Measurements from ENCODE around the gene CTSH.
A peak's percentile ranks its signal among the peaks of the same experiment; 100 is the strongest.

Gene CTSH

DNA sequence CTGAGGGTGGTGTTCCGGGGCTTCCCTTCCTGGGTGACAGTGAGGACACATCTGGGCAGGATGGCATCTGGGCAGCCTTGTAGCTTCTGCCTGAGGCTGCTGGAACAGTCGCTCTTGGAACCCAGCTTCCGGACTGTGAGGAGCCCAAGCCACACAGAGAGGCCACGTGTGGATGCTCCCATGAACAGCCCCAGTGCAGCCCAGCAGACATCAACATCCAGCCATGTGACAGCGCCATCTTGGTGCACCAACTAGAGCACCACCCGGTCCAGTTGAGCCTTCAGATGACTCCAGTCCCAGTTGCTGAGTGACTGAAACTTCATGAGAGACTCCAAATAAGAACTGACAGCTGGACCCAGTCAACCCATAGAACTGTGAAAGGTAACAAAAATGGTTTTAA, 15.5 kb upstream of the CTSH start:
- no peaks in the 10 kb centered on the region for H3K36me3 Mint-ChIP-seq (ENCODE audit: low read depth)
- ATAC-seq (no peak), DNase-seq (no peak)
- no peak overlapping the region for H3K27ac Mint-ChIP-seq
- H3K27me3 Mint-ChIP-seq = peaks cover 1% of the 10 kb centered on the region
- H3K4me1 Mint-ChIP-seq = no peaks in the 10 kb centered on the region
- no peak overlapping the region for H3K4me3 Mint-ChIP-seq
- no peaks in the 10 kb centered on the region for H3K9me3 Mint-ChIP-seq

DNA sequence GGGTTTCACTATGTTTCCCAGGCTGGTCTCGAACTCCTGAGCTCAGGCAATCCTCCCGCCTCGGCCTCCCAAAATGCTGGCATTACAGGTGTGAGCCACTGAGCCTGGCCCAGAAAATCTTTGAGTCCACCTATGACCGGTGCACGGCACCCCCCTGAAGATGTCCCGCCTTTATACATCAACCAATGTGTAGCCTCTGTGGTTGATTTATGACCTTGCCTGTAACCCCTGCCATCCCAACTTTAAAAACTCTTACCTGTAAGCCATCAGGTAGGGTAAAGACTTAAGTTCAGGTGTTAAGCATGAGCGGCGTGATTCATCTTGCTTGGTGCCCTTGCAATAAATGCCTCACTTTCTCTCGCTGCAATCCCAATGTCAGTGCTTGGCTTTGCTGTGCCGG, 14.5 kb upstream of the CTSH start:
- Mint-ChIP-seq H3K9me3 (no peaks in the 10 kb centered on the region), H3K36me3 (ENCODE audit: low read depth) (no peaks in the 10 kb centered on the region), H3K27ac (no peak overlapping the region), H3K4me1 (no peaks in the 10 kb centered on the region), H3K4me3 (no peak overlapping the region), H3K27me3 (peaks cover 1% of the 10 kb centered on the region)
- ATAC-seq (no peak), DNase-seq (no peak)

DNA sequence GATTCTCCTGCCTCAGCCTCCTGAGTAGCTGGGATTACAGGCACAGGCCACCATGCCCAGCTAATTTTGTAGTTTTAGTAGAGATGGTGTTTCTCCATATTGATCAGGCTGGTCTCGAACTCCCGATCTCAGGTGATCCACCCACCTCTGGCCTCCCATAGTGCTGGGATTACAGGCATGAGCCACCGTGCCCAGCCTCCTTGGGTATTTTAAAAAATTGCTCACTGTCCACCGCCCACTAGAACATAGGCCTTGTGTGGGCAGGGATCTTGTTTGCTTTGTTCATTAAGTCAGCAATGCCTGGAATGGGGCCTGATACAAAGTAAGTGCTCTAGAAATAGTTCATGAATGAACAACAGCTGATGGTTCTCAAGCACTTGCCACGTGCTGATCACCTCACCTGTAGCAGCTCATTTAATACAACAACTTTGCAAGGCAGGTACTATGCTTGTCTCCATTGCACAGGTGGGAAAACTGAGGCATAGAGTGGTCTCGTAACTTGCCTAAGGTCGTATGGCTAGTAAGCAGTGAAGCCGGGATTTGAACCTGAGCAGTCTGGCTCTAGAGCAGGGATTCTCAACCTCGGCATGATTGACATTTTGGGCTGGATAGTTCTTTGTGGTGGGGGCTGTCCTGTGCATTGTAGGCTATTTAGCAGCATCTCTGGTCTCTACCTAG, 12.7 kb upstream of the CTSH start:
- no peaks in the 10 kb centered on the region for H3K4me1 Mint-ChIP-seq
- no peaks in the 10 kb centered on the region for H3K36me3 Mint-ChIP-seq (ENCODE audit: low read depth)
- no peaks in the 10 kb centered on the region for H3K9me3 Mint-ChIP-seq
- H3K27me3 Mint-ChIP-seq = peaks cover 1% of the 10 kb centered on the region
- no peak overlapping the region for H3K4me3 Mint-ChIP-seq
- ATAC-seq (no peak), DNase-seq (no peak)
- H3K27ac Mint-ChIP-seq = no peak overlapping the region

DNA sequence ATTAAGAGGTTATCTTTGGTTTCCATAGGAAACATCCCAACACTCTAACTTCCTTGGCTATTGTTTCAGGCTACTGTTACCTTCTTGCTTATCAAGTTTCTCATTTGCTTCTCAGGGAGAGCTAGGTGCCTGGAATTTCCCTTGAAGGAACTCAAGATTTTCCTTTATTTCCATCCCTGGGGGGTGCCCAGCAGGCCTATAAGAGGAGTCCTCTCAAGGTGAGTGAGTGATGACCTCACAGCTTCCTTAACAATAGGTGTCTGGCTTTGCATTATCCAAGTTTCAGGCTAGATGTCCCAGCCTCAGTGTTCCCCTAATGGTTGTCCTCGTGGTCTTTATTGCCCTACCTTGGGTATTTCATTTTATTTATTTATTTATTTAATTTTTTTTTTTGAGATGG, 12.1 kb upstream of the CTSH start:
- no peak for DNase-seq
- no peaks in the 10 kb centered on the region for H3K4me1 Mint-ChIP-seq

DNA sequence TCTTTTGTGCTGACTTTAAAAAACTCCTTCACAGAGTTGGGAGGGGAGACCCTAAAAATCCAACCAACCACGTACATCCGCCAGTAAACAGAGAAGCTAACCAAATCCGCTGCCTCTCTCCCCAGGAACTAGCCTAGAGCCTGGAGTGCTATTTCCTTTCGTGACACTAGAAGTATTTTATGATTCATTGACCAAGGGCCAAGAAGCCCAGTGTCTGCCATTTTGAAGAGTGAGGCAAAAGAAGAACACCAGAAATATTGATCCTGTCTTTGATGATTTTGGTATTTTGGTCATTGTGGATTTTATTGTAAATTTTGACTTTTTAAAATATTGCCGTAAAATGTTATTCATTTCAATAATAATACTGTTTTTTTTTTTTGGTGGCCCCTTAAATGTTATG, 10.5 kb upstream of the CTSH start:
- ATAC-seq = no peak
- no peak overlapping the region for H3K4me3 Mint-ChIP-seq

More for the DNA sequence above, 12.1 kb upstream of the CTSH start:
- peaks cover 1% of the 10 kb centered on the region for H3K27me3 Mint-ChIP-seq
- no peak overlapping the region for H3K4me3 Mint-ChIP-seq
- ATAC-seq = no peak
- no peaks in the 10 kb centered on the region for H3K9me3 Mint-ChIP-seq
- no peak overlapping the region for H3K27ac Mint-ChIP-seq
- H3K36me3 Mint-ChIP-seq (ENCODE audit: low read depth) = no peaks in the 10 kb centered on the region

DNA sequence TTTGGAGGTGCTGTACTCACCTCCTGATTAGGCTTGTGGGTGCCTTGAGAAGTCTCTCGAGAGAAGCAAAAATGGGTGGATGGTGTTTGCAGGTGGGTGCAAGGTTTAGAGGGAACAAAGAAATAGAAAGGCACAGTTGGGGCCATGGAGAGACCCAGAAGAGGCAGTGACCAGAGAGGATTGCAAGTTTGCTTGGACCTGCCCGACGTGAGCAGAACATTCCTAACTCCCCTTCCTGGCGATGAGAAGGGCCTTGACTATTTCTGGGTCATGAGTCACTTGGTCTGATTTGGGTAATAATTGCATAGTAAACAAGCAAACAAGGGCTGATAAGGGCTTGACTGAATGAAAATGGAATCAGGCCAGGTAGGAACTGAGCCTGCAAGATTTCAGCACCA, 7.0 kb upstream of the CTSH start:
- Mint-ChIP-seq H3K36me3 (ENCODE audit: low read depth) (no peaks in the 10 kb centered on the region), H3K9me3 (no peaks in the 10 kb centered on the region), H3K27me3 (no peaks in the 10 kb centered on the region), H3K4me1 (peaks cover 7% of the 10 kb centered on the region), H3K27ac (no peak overlapping the region), H3K4me3 (no peak overlapping the region)
- ATAC-seq (no peak), DNase-seq (no peak)

More for the DNA sequence above, 10.5 kb upstream of the CTSH start:
- no peak for DNase-seq
- Mint-ChIP-seq H3K4me1 (peaks cover 7% of the 10 kb centered on the region), H3K27ac (no peak overlapping the region), H3K27me3 (no peaks in the 10 kb centered on the region), H3K9me3 (no peaks in the 10 kb centered on the region), H3K36me3 (ENCODE audit: low read depth) (no peaks in the 10 kb centered on the region)

DNA sequence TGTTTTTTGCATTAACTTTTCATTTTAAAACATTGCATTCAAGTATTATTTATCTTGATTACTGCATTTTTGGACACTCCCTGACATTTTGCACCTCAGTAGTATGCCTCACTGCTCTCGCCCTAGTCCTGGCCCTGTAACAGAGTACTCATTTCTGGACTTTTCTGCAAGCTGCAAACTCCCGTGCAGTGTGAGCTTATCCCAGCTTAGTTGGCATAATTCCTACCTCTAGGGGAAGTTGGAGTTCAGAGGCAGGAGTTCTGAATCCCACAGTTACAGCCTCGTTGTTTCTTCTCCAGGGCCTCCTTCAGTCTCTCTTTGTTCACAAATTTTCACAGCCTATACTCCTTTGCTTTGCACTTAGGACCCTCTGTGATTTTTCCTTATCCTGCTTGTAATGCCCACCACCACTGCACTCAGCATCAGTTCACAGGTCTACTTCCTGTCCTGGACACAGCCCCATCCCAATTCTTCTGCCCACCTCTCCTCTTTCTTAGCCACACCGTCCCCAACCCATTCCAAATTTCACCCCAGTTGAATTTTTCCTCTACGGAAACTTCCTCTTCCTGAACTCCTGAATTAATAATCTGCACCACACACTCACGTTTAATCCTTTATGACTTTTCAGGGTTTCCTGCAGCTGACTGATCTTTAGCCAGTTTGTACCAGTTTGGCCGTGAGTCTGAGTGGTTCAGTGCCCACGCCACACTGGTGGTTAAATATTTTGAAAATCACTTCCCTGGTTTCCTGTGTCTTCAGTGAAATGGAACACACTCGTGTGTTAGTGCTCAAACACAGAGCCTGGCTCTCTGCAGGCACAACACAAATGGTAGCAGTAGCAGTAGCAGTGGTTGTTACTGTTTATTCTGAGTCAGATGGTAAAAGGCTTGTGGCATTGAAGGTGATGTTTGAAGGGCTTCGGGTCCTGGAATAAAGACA, 6.3 kb upstream of the CTSH start:
- no peak overlapping the region for H3K4me3 Mint-ChIP-seq
- no peaks in the 10 kb centered on the region for H3K36me3 Mint-ChIP-seq (ENCODE audit: low read depth)
- no peaks in the 10 kb centered on the region for H3K9me3 Mint-ChIP-seq
- DNase-seq = no peak
- H3K27me3 Mint-ChIP-seq = peaks cover 4% of the 10 kb centered on the region
- H3K27ac Mint-ChIP-seq = no peak overlapping the region
- peaks cover 7% of the 10 kb centered on the region for H3K4me1 Mint-ChIP-seq
- no peak for ATAC-seq

DNA sequence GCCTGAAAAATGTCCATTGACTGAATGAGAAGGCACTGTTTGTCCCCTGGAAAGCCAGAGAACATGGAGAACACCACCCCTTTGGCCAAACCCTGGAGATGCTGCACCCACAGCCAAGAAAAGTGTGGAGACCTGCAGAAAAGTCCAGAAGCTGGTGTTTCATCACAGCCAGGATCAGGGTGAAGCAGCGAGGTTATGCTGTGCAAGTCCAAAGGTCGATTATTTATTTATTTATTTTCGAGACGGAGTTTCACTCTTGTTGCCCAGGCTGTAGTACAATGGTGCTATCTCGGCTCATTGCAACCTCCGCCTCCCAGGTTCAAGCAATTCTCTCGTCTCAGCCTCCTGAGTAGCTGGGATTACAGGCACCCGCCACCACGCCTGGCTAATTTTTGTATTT, 5.5 kb upstream of the CTSH start:
- Mint-ChIP-seq H3K27ac (no peak overlapping the region), H3K27me3 (peaks cover 5% of the 10 kb centered on the region), H3K36me3 (ENCODE audit: low read depth) (no peaks in the 10 kb centered on the region), H3K4me1 (peaks cover 7% of the 10 kb centered on the region), H3K9me3 (no peaks in the 10 kb centered on the region), H3K4me3 (no peak overlapping the region)
- no peak for DNase-seq
- ATAC-seq = no peak

DNA sequence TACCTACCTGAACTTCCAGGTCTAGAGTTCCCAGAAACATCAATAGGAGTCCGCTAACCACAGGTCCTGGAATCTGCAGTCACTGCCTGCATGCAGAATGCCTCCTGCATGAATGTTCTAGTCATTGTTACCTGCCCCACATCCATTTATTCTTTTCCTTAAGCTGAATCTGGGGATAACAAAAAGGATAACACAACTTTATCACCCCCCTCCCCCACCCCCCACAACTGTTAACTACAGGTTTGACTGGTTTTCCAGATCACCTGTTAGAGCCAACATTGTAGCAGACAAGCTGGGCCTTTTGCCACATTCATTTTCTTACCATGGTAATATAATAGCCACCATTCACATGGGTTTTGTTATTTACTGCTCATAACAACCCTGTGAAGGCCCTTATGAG, 4.6 kb upstream of the CTSH start:
- Mint-ChIP-seq H3K4me3 (no peak overlapping the region), H3K27ac (no peak overlapping the region), H3K9me3 (no peaks in the 10 kb centered on the region), H3K4me1 (peaks cover 7% of the 10 kb centered on the region), H3K27me3 (peaks cover 5% of the 10 kb centered on the region), H3K36me3 (ENCODE audit: low read depth) (no peaks in the 10 kb centered on the region)
- no peak for DNase-seq
- no peak for ATAC-seq

DNA sequence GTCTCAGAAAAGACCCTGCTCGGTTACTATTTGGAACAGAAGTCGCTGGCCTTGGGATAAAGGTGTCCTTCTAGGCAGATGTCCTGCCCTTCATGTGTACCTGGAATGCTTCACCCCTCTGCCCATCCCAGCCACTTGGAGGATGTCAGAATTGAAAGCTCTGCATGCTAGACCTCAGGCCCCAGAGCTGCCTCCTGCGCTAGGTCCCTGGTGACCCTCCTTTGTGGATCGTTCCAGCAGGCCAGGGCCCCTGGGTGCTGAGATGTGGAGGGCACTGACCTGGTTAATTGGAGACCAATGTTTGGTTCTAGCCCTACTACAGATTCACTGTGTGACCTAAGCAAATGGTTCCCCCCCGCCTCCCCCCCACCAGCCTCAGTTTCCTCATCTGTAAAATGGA, 2.7 kb upstream of the CTSH start:
- Mint-ChIP-seq H3K27me3 (peaks cover 13% of the 10 kb centered on the region), H3K4me1 (peaks cover 7% of the 10 kb centered on the region), H3K9me3 (no peaks in the 10 kb centered on the region), H3K4me3 (no peak overlapping the region), H3K36me3 (ENCODE audit: low read depth) (peaks cover 2% of the 10 kb centered on the region), H3K27ac (no peak overlapping the region)
- DNase-seq (no peak), ATAC-seq (no peak)

DNA sequence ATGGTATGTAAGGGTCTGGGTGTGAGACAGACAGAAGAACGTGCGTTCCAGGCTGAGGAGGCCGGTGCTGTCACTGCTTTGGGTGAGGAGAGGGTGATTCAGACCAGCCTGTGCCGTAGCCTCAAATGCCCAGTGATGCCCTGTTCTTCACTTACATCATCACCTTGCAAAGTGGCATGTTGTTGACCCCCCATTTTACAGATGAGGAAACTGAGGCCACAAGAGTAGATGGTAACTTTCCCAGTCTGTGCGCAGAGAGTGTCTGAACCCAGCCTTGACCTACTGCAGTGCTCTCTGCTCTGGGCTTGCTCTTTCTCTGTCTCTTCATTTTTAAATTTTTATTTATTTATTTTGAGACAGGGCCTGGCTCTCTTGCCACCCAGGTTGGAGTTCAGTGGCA, 1.6 kb upstream of the CTSH start:
- no peaks in the 10 kb centered on the region for H3K9me3 Mint-ChIP-seq
- DNase-seq (no peak), ATAC-seq (no peak)
- H3K27ac Mint-ChIP-seq = no peak overlapping the region
- peaks cover 15% of the 10 kb centered on the region for H3K27me3 Mint-ChIP-seq
- peaks cover 2% of the 10 kb centered on the region for H3K36me3 Mint-ChIP-seq (ENCODE audit: low read depth)
- no peak overlapping the region for H3K4me3 Mint-ChIP-seq
- peaks cover 4% of the 10 kb centered on the region for H3K4me1 Mint-ChIP-seq

DNA sequence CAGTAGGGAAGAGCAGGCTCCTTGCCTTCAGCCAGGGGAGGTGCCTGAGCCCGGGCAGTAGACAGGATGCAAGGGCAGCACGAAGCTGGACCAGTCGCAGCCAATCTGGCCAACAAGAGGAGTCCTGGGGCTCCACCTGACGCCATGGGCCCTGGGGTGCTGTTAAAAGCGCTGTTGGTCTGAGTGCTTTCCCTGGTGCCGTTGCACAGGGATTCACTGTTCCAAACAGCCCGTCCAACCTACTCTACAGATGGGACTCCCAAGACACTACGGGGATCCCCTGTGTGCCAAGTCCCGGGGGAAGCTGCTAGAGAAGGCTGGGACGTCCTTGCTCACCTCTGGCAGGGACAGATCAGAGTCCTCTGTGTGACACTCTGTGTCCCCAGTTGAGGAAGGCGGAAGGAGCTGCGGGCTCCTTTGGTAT, 632 bp downstream of the CTSH start:
- Mint-ChIP-seq H3K27me3 (peaks cover 15% of the 10 kb centered on the region), H3K4me1 (peaks cover 8% of the 10 kb centered on the region), H3K27ac (peak overlapping the region; percentile 27), H3K36me3 (ENCODE audit: low read depth) (peaks cover 2% of the 10 kb centered on the region), H3K9me3 (no peaks in the 10 kb centered on the region), H3K4me3 (peak overlapping the region; percentile 74)
- ATAC-seq (no peak), DNase-seq (no peak)

DNA sequence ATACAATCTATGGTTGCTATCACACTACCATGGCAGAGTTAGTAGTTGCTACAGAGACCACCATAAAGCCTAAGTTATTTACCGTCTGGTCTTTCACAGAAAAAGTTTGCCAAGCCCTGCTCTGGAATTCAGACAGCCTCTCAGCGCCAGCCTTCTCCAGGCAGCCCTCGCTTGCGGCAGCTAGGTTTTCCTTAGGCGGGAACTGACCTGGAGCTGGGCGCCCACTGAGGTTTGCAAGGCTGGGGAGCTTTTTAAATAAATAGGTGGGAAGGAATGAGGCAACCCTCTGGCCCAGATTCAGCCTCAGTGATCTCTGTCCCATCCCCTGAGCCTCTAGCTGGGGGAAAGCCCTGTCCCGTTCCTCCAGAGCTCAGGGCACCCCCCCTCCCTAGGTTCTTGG, 1.2 kb downstream of the CTSH start:
- H3K27me3 Mint-ChIP-seq = peaks cover 15% of the 10 kb centered on the region
- DNase-seq (no peak), ATAC-seq (no peak)
- H3K27ac Mint-ChIP-seq = peak overlapping the region; percentile 27
- no peaks in the 10 kb centered on the region for H3K9me3 Mint-ChIP-seq
- H3K4me1 Mint-ChIP-seq = peaks cover 13% of the 10 kb centered on the region
- peaks cover 2% of the 10 kb centered on the region for H3K36me3 Mint-ChIP-seq (ENCODE audit: low read depth)
- peak overlapping the region; percentile 74 for H3K4me3 Mint-ChIP-seq

DNA sequence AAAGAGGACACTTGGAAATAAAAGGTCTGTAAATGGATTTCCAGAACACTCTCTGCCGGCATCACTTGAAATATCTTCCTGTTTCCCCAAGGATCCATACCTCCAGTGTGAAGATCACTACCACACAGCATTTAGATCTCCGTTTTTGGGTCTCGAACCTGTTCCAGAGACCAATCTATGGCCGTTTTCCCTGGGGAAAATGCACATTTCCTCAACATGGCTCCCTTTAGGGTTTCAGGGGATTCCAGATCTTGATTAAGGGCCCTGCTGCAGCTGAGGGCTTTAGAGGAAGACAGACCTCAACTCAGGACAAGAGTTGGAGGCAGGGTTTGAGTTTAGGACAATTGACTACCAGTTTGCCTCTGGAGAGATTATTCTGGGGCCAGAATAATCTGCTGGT, 2.1 kb downstream of the CTSH start:
- H3K9me3 Mint-ChIP-seq = no peaks in the 10 kb centered on the region
- no peak overlapping the region for H3K4me3 Mint-ChIP-seq
- peaks cover 21% of the 10 kb centered on the region for H3K4me1 Mint-ChIP-seq
- H3K27ac Mint-ChIP-seq = peak overlapping the region; percentile 39
- DNase-seq (no peak), ATAC-seq (no peak)
- H3K36me3 Mint-ChIP-seq (ENCODE audit: low read depth) = peaks cover 6% of the 10 kb centered on the region
- H3K27me3 Mint-ChIP-seq = peaks cover 20% of the 10 kb centered on the region

Measured in activated naive CD8-positive, alpha-beta T cell treated with anti-CD3 and anti-CD28 coated beads, Interleukin-2, amount 50 U/mL, for 24 hours (primary cell).